ENCODE data around the gene ATOH8. TPM values are rescaled to one million over a fixed set of nuclear protein-coding genes. Genes with fewer than 3 reads are reported as not detected.

ATOH8 gene
- total RNA-seq, 4 donors from 2014 or later = 13.2 to 83.0 (median 45.3) TPM

DNA sequence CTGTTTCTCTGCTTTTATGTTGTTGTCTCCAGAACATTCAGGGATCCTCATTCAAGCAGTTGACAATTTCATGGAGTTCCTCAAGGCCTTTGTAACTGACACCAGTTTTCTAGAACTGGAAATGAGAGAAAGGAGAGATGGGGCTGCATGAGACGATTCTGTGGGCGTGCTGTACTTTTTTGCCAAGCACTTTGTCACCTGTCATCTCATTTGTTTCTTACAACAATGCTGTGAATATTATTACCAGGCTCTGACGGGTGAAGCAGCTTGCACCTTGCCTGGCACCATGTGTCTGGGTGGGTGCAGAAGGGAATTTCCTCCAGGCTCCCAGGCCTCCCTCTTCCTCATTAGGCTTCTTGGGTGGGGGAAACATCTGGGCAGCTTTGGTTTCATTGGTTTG, 22.2 kb upstream of the ATOH8 start:
- no peaks in the 10 kb centered on the region for H3K9me3 ChIP-seq
- peak overlapping the region in 1 of 2 donors; percentile 54 for H3K27ac ChIP-seq
- H3K36me3 ChIP-seq = no peaks in the 10 kb centered on the region
- intact Hi-C loops (cut with DNase I; ENCODE audit: low total_unique reads) = loop anchor here (5.0 to 10.0 kb wide), 2 partner anchors 66 to 343 kb away; no protein-coding TSS in a partner anchor
- DNase-seq = no peak
- H3K27me3 ChIP-seq = no peaks in the 10 kb centered on the region
- peaks cover 6 to 11% of the 10 kb centered on the region in 2 donors for H3K4me1 ChIP-seq
- H3K4me3 ChIP-seq = no peak overlapping the region
- no peak for TF ChIP-seq POLR2A (IDR thresholded peaks at IDR 0.05)
- TF ChIP-seq, protein P1, sequence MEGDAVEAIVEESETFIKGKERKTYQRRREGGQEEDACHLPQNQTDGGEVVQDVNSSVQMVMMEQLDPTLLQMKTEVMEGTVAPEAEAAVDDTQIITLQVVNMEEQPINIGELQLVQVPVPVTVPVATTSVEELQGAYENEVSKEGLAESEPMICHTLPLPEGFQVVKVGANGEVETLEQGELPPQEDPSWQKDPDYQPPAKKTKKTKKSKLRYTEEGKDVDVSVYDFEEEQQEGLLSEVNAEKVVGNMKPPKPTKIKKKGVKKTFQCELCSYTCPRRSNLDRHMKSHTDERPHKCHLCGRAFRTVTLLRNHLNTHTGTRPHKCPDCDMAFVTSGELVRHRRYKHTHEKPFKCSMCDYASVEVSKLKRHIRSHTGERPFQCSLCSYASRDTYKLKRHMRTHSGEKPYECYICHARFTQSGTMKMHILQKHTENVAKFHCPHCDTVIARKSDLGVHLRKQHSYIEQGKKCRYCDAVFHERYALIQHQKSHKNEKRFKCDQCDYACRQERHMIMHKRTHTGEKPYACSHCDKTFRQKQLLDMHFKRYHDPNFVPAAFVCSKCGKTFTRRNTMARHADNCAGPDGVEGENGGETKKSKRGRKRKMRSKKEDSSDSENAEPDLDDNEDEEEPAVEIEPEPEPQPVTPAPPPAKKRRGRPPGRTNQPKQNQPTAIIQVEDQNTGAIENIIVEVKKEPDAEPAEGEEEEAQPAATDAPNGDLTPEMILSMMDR (IDR thresholded peaks at IDR 0.05) = no peak

DNA sequence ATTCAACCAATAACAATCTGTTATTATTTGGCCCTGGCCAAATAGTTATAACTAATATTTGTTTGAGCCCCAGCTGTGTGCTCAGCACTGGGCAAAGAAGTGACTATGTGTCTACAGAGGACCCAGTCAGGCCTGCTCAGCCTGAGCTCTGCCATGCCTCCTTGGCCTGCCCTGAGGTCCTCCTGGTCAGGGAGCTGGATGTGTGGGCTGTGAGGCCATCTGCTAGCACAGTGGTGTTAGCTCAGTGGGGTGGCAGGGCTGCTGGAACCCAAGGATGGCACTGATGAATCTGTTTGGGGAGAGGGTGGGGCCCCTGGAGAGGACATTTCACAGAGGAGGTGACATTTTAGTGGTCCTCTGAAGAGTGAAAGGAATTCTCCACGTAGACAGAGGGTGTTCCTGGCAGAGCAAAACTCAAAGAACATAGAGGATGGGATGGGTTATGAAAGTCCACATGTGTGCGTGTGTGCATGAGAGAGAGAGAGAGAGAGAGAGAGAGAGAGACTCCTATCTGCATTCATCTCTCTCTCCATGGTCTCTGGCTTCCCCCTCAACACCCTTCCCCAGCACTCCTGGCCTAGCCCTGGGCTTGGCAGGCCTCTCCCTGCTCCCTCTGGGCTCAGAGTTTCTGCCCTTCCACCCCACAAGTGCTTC, 21.2 kb upstream of the ATOH8 start:
- Histone ChIP-seq H3K4me1 (peaks cover 14 to 17% of the 10 kb centered on the region in 2 donors), H3K9me3 (no peaks in the 10 kb centered on the region), H3K27me3 (no peaks in the 10 kb centered on the region), H3K36me3 (no peaks in the 10 kb centered on the region), H3K27ac (no peak overlapping the region), H3K4me3 (no peak overlapping the region)
- no peak for DNase-seq
- no peak for TF ChIP-seq POLR2A (IDR thresholded peaks at IDR 0.05)
- TF ChIP-seq, protein P1 (IDR thresholded peaks at IDR 0.05) = no peak
- intact Hi-C loops (cut with DNase I; ENCODE audit: low total_unique reads) = loop anchor here (5.0 to 10.0 kb wide), 2 partner anchors 65 to 342 kb away; no protein-coding TSS in a partner anchor

- Histone ChIP-seq H3K36me3 (no peaks in the 10 kb centered on the region), H3K4me1 (peaks cover 14 to 17% of the 10 kb centered on the region in 2 donors), H3K27me3 (no peaks in the 10 kb centered on the region), H3K9me3 (no peaks in the 10 kb centered on the region), H3K4me3 (no peak overlapping the region), H3K27ac (peak overlapping the region in 1 of 2 donors; percentile 93)
- intact Hi-C loops (cut with DNase I; ENCODE audit: low total_unique reads) = loop anchor here (5.0 to 10.0 kb wide), 2 partner anchors 64 to 341 kb away; no protein-coding TSS in a partner anchor
- TF ChIP-seq, protein P1 (IDR thresholded peaks at IDR 0.05) = no peak
- no peak for TF ChIP-seq POLR2A (IDR thresholded peaks at IDR 0.05)
- DNase-seq = no peak
Observed at GRCh38 chr2:85733121-85733960, 20.4 kb upstream of the ATOH8 start.

DNA sequence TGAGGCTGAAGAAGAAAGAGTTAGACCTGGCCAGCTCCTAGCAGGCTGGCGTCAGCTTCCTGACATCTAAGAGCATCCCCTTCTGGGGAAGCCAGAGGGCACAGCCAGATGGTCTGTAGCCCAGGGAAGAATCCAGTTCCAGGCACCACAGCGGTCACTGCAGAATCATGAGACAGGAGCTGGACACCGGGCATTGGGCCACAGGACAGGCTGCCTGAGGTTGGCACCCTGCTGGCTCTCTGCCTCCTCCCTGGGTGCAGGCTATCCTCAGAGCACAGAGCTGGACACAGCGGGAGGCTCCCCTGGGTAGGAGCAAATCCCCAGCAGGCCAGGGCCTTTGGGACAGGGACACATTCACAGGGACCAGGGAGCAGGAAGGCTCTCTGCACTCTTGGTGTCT, 19.8 kb upstream of the ATOH8 start:
- no peak for DNase-seq
- H3K4me3 ChIP-seq = no peak overlapping the region
- H3K9me3 ChIP-seq = no peaks in the 10 kb centered on the region
- H3K36me3 ChIP-seq = no peaks in the 10 kb centered on the region
- H3K27ac ChIP-seq = peak overlapping the region; percentile 93 to 96
- no peaks in the 10 kb centered on the region for H3K27me3 ChIP-seq
- no peak for TF ChIP-seq POLR2A (IDR thresholded peaks at IDR 0.05)
- TF ChIP-seq, protein P1 (IDR thresholded peaks at IDR 0.05) = no peak
- intact Hi-C loops (cut with DNase I; ENCODE audit: low total_unique reads) = loop anchor here (5.0 to 10.0 kb wide), 2 partner anchors 63 to 341 kb away; no protein-coding TSS in a partner anchor
- peaks cover 14 to 17% of the 10 kb centered on the region in 2 donors for H3K4me1 ChIP-seq

Measured in uterus (tissue), 4 donors.